ENCODE data around the gene PAQR4. TPM values are rescaled to one million over a fixed set of nuclear protein-coding genes. Genes with fewer than 3 reads are reported as not detected.

Gene PAQR4
- total RNA-seq, 2 experiments from 2014 or later, result 29.4 to 30.4 TPM

GRCh38 chr16:2964475-2965336, 4.4 kb upstream of the PAQR4 start:
- ChIA-PET POLR2A (interaction anchor here (1.0 to 1.8 kb wide), 3 partner anchors 9 to 63 kb away, joined by 3 to 5 read pairs (median 4); partner anchors contain the start of gene PKMYT1), CTCF (interaction anchor here (0.6 to 3.9 kb wide), 5 partner anchors 18 to 82 kb away, joined by 3 to 12 read pairs (median 3); partner anchors contain the start of genes FLYWCH1 and FLYWCH2)
- peak overlapping the region; percentile 65 for H3K4me3 Mint-ChIP-seq
- ATAC-seq (peak; percentile 35), DNase-seq (peak; percentile 82)
- no peak overlapping the region for H3K27ac Mint-ChIP-seq
- no peak for TF ChIP-seq CTCF (IDR thresholded peaks at IDR 0.05)
- peaks cover 32% of the 10 kb centered on the region for H3K27me3 Mint-ChIP-seq
- H3K36me3 Mint-ChIP-seq (ENCODE audit: low read depth), result no peaks in the 10 kb centered on the region
- intact Hi-C loops (cut with micrococcal nuclease), result no loop called here
- no peaks in the 10 kb centered on the region for H3K9me3 Mint-ChIP-seq
- H3K4me1 Mint-ChIP-seq (ENCODE audit: low read depth), result peaks cover 30% of the 10 kb centered on the region

- TF ChIP-seq CTCF (IDR thresholded peaks at IDR 0.05), result no peak
- Mint-ChIP-seq H3K9me3 (no peaks in the 10 kb centered on the region), H3K27ac (no peak overlapping the region), H3K4me1 (ENCODE audit: low read depth) (peaks cover 35% of the 10 kb centered on the region), H3K27me3 (peaks cover 32% of the 10 kb centered on the region), H3K36me3 (ENCODE audit: low read depth) (peaks cover 7% of the 10 kb centered on the region), H3K4me3 (no peak overlapping the region)
- POLR2A ChIA-PET, result interaction anchor here (1.8 to 2.0 kb wide), 2 partner anchors 11 to 15 kb away, joined by 4 to 8 read pairs; partner anchors contain the start of gene PKMYT1
- CTCF ChIA-PET, result interaction anchor here (0.9 to 1.3 kb wide), 3 partner anchors 28 to 62 kb away, joined by 3 to 4 read pairs (median 3); no protein-coding TSS in a partner anchor
- no peak for DNase-seq
- no peak for ATAC-seq
- intact Hi-C loops (cut with micrococcal nuclease), result no loop called here
Measured at GRCh38 chr16:2966043-2966807, 2.9 kb upstream of the PAQR4 start.

GRCh38 chr16:2966808-2967191, 2.3 kb upstream of the PAQR4 start:
- Mint-ChIP-seq H3K4me3 (no peak overlapping the region), H3K27me3 (peaks cover 30% of the 10 kb centered on the region), H3K9me3 (no peaks in the 10 kb centered on the region), H3K27ac (no peak overlapping the region), H3K36me3 (ENCODE audit: low read depth) (peaks cover 11% of the 10 kb centered on the region), H3K4me1 (ENCODE audit: low read depth) (peaks cover 33% of the 10 kb centered on the region)
- POLR2A ChIA-PET, result interaction anchor here (2.0 kb wide), 1 partner anchor 11 kb away, joined by 8 read pairs; no protein-coding TSS in a partner anchor
- DNase-seq (no peak), ATAC-seq (no peak)
- CTCF ChIA-PET, result interaction anchor here (0.9 to 1.3 kb wide), 3 partner anchors 28 to 61 kb away, joined by 3 to 4 read pairs (median 3); no protein-coding TSS in a partner anchor
- no peak for TF ChIP-seq CTCF (IDR thresholded peaks at IDR 0.05)
- intact Hi-C loops (cut with micrococcal nuclease), result no loop called here

- ChIA-PET CTCF (interaction anchor here (0.6 to 1.3 kb wide), 7 partner anchors 10 to 61 kb away, joined by 3 to 4 read pairs (median 3); partner anchors contain the start of genes HCFC1R1 and THOC6), POLR2A (interaction anchor here (0.9 to 2.0 kb wide), 2 partner anchors 10 to 14 kb away, joined by 4 to 8 read pairs; no protein-coding TSS in a partner anchor)
- no peak for ATAC-seq
- intact Hi-C loops (cut with micrococcal nuclease), result no loop called here
- Mint-ChIP-seq H3K36me3 (ENCODE audit: low read depth) (peaks cover 15% of the 10 kb centered on the region), H3K4me1 (ENCODE audit: low read depth) (peaks cover 32% of the 10 kb centered on the region), H3K9me3 (no peaks in the 10 kb centered on the region), H3K27me3 (peaks cover 27% of the 10 kb centered on the region), H3K27ac (no peak overlapping the region), H3K4me3 (no peak overlapping the region)
- no peak for TF ChIP-seq CTCF (IDR thresholded peaks at IDR 0.05)
- DNase-seq, result no peak
Measured at GRCh38 chr16:2967211-2967631, 1.9 kb upstream of the PAQR4 start.
